Measurements from ENCODE around the gene HOMER1.
"Not testable (repeated sequence)": the region's sequence is repeated elsewhere in the genome, so short reads cannot be mapped to it uniquely, and the experiment has no call there.

HOMER1 gene

GRCh38 chr5:79392776-79393175 is 121.2 kb downstream of the HOMER1 start:
- Histone ChIP-seq H3K4me3 (ENCODE audit: low read depth, low read length) (no peak overlapping the region), H3K27ac (no peak overlapping the region)

GRCh38 chr5:79386679-79387078 is 127.3 kb downstream of the HOMER1 start:
- Histone ChIP-seq H3K27ac (no peak overlapping the region), H3K36me3 (replicated peaks) (no peaks in the 10 kb centered on the region), H3K27me3 (replicated peaks) (no peaks in the 10 kb centered on the region), H3K4me3 (ENCODE audit: low read depth, low read length) (no peak overlapping the region)
- no peak for DNase-seq
- TF ChIP-seq CTCF (IDR thresholded peaks at IDR 0.05; ENCODE audit: low read depth, low read length, missing control alignments), result no peak
- in situ Hi-C loops (cut with HindIII; ENCODE audit: low pct_ligation_motif_present, low sequenced_read_pairs), result no loop called here

More at GRCh38 chr5:79392776-79393175, 121.2 kb downstream of the HOMER1 start:
- TF ChIP-seq CTCF (IDR thresholded peaks at IDR 0.05; ENCODE audit: low read depth, low read length, missing control alignments), result no peak
- Histone ChIP-seq H3K36me3 (replicated peaks) (no peaks in the 10 kb centered on the region), H3K27me3 (replicated peaks) (no peaks in the 10 kb centered on the region)
- no peak for DNase-seq
- in situ Hi-C loops (cut with HindIII; ENCODE audit: low pct_ligation_motif_present, low sequenced_read_pairs), result no loop called here

GRCh38 chr5:79385126-79385525 is 128.8 kb downstream of the HOMER1 start:
- H3K27ac ChIP-seq; DNase-seq; H3K36me3 ChIP-seq (replicated peaks); in situ Hi-C loops (cut with HindIII; ENCODE audit: low pct_ligation_motif_present, low sequenced_read_pairs); H3K4me3 ChIP-seq (ENCODE audit: low read depth, low read length); H3K27me3 ChIP-seq (replicated peaks): not testable (repeated sequence)

- Histone ChIP-seq H3K36me3 (replicated peaks) (no peaks in the 10 kb centered on the region), H3K27me3 (replicated peaks) (no peaks in the 10 kb centered on the region), H3K4me3 (ENCODE audit: low read depth, low read length) (no peak overlapping the region), H3K27ac (no peak overlapping the region)
- DNase-seq, result no peak
- TF ChIP-seq CTCF (IDR thresholded peaks at IDR 0.05; ENCODE audit: low read depth, low read length, missing control alignments), result no peak
- in situ Hi-C loops (cut with HindIII; ENCODE audit: low pct_ligation_motif_present, low sequenced_read_pairs), result no loop called here
These were observed 135.3 kb downstream of the HOMER1 start for GRCh38 chr5:79378510-79379186.

- no peak for TF ChIP-seq CTCF (IDR thresholded peaks at IDR 0.05; ENCODE audit: low read depth, low read length, missing control alignments)
- no peak overlapping the region for H3K4me3 ChIP-seq (ENCODE audit: low read depth, low read length)
- no peaks in the 10 kb centered on the region for H3K27me3 ChIP-seq (replicated peaks)
- DNase-seq, result peak; percentile 19
- in situ Hi-C loops (cut with HindIII; ENCODE audit: low pct_ligation_motif_present, low sequenced_read_pairs), result no loop called here
- H3K36me3 ChIP-seq (replicated peaks), result no peaks in the 10 kb centered on the region
- H3K27ac ChIP-seq, result no peak overlapping the region
These were observed 156.5 kb downstream of the HOMER1 start for GRCh38 chr5:79357398-79357797.

GRCh38 chr5:79349881-79350280 is 164.1 kb downstream of the HOMER1 start:
- no peak for DNase-seq
- Histone ChIP-seq H3K4me3 (ENCODE audit: low read depth, low read length) (no peak overlapping the region), H3K27ac (no peak overlapping the region), H3K27me3 (replicated peaks) (no peaks in the 10 kb centered on the region), H3K36me3 (replicated peaks) (no peaks in the 10 kb centered on the region)
- no peak for TF ChIP-seq CTCF (IDR thresholded peaks at IDR 0.05; ENCODE audit: low read depth, low read length, missing control alignments)
- in situ Hi-C loops (cut with HindIII; ENCODE audit: low pct_ligation_motif_present, low sequenced_read_pairs), result no loop called here

All from brain microvascular endothelial cell (primary cell).